ENCODE data around the gene SCUBE3. TPM values are rescaled to one million over a fixed set of nuclear protein-coding genes. Genes with fewer than 3 reads are reported as not detected.

Gene SCUBE3
- total and polyA plus RNA-seq, 9 of the 15 experiments (the other 6 are each of a cell fraction or from before 2014, with no cell fraction given), result 0.01 to 0.11 TPM; not detected in 7

GRCh38 chr6:35199866-35200265, 13.9 kb upstream of the SCUBE3 start (continued):
- no peak for TF ChIP-seq NR2C2 (CRISPR knock-in tag; IDR thresholded peaks at IDR 0.05)
- no peak for TF ChIP-seq NR2C2 (tag; IDR thresholded peaks at IDR 0.05)
- no peak for TF ChIP-seq HNRNPK (IDR thresholded peaks at IDR 0.05; ENCODE audit: low read depth, low read length, poor library complexity, severe bottlenecking)

GRCh38 chr6:35202066-35202546, 11.7 kb upstream of the SCUBE3 start:
- BruUV-seq (replicated peaks), result no TSS peak
- ATAC-seq, result no peak
- Histone ChIP-seq H2AFZ (ENCODE audit: low read depth, low read length) (no peak overlapping the region), H3K4me1 (replicated peaks in 1 of 2; ENCODE audit: control insufficient read depth in 2 of 2, insufficient read depth in 2 of 2, low read length in 2 of 2) (no peaks in the 10 kb centered on the region), H3K4me3 (no peak overlapping the region), H3K4me2 (ENCODE audit: insufficient read depth, low read length) (no peak overlapping the region), H3K79me2 (ENCODE audit: control insufficient read depth, insufficient read depth, low read length) (no peaks in the 10 kb centered on the region), H3K9me3 (replicated peaks; ENCODE audit: control insufficient read depth, insufficient read depth, low read depth, low read length) (no peaks in the 10 kb centered on the region), H3K9ac (ENCODE audit: insufficient read depth in 1 of 2, low read depth in 2 of 2, low read length in 2 of 2) (no peak overlapping the region), H4K20me1 (replicated peaks; ENCODE audit: control insufficient read depth, insufficient read depth, low read length) (peaks cover 3% of the 10 kb centered on the region; the same call in 1 of the 2 replicates), H3K9me1 (ENCODE audit: control insufficient read depth, insufficient read depth, low read length) (no peaks in the 10 kb centered on the region), H3K36me3 (ENCODE audit: control insufficient read depth, insufficient read depth, low read length) (no peaks in the 10 kb centered on the region), H3K27me3 (ENCODE audit: control insufficient read depth in 2 of 2, insufficient read depth in 2 of 2, low read length in 2 of 2) (peaks cover 31 to 50% of the 10 kb centered on the region in 2 experiments), H3K27ac (ENCODE audit: extremely low read depth, low read depth, low read length) (no peak overlapping the region)
- TF ChIP-seq, protein P1, sequence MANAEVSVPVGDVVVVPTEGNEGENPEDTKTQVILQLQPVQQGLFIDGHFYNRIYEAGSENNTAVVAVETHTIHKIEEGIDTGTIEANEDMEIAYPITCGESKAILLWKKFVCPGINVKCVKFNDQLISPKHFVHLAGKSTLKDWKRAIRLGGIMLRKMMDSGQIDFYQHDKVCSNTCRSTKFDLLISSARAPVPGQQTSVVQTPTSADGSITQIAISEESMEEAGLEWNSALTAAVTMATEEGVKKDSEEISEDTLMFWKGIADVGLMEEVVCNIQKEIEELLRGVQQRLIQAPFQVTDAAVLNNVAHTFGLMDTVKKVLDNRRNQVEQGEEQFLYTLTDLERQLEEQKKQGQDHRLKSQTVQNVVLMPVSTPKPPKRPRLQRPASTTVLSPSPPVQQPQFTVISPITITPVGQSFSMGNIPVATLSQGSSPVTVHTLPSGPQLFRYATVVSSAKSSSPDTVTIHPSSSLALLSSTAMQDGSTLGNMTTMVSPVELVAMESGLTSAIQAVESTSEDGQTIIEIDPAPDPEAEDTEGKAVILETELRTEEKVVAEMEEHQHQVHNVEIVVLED (CRISPR knock-in tag; IDR thresholded peaks at IDR 0.05), result no peak
- ChIA-PET CTCF (ENCODE audit: low intra/inter-chr PET ratio) (no interaction called here), POLR2A (interaction anchor here (0.6 to 1.0 kb wide), 2 partner anchors 14 to 52 kb away, joined by 4 read pairs; no protein-coding TSS in a partner anchor)
- WGBS (ENCODE audit: insufficient coverage, low coverage, missing lambda C conversion rate), result 6% methylated on average over 6 of the region's 6 CpGs
- DNase-seq (ENCODE audit: extremely low read depth in 1 of 4, low spot score in 3 of 4), result no peak
- intact Hi-C loops (cut with micrococcal nuclease) (no loop called here), in situ Hi-C loops (cut with MboI) (no loop called here)
- no peak for FAIRE-seq
